Amniotic stem cell (primary cell): Measurements from ENCODE around the gene TMEM150B.

Source experiments
- DNase-seq: peaks from one replicate; lab custom pipeline; 2025; lab: John Stamatoyannopoulos, UW

TMEM150B gene

DNA sequence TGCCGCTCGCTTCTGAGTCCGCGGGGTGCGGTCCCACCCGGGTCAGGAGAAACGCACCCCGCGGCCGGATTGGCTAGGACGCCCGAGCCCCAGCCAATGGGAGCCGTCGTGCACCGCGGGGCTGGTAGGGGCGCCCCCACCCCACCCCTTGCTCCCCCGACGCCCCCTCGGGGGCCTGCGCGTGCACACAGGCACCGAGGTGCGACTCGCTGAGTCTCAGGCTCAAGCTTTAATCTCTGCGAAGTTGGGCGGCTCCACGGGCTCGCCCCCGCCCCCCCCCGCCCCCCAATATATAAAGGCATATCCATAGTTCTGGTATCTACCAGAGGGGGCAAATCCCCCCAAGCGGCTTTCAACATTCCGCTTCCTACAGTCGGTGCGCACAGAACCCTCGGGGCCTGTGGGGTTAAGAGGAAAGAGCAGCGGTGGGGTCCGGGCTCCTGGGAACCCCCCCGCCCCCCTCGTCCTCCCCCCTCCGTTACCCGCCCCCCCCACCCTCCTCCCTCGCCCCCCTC lies 29.6 kb upstream of the TMEM150B start, which contains the start of gene COX6B2:
Gene COX6B2, minus strand, starts transcription at position 22 of the 515 bp plus-strand sequence. CDS start 198 bp downstream, outside the sequence.
- no peak for DNase-seq

DNA sequence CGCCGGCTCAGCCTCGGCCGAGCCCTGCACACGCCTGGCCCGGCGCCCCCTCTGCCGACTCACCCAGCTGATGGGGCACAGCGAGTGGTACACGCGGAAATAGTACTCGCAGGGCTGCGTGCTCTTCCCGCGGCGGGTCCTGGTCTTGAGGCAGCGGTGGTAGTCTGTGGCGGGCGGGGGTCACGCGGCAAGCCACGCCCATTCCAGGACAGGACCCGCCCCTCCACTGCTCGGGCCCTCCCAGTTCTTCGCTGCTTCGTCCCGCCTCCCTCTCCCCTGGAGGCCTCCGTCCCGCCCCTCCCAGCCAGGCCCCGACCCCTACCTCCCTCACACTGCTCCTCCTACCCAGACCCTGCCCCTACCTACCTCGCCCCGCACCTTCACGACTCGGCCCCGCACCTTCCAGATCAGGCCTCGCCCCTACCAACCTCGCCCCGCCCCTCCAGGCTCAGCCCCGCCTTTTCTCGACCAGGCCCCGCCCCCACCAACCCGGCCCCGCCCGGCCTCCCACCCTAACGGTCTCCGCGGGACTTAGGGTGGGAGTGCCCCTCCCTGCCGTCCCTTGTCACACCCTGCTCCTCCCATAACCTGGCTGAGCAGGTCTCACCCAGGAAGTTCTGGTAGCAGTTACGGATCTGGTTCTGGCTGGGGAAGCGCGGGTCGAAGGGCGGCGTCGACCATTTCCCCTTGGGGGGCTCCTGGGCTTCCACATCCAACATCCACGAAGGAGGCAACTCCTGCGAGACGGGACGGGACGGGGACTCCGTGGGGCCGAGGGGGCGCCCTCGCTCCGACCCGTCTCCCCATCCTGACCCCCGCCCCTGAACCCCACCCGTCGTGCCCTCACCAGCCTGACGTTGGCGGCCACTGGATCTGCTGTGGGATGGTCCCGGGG lies 28.9 kb upstream of the TMEM150B start:
- DNase-seq: no peak

DNA sequence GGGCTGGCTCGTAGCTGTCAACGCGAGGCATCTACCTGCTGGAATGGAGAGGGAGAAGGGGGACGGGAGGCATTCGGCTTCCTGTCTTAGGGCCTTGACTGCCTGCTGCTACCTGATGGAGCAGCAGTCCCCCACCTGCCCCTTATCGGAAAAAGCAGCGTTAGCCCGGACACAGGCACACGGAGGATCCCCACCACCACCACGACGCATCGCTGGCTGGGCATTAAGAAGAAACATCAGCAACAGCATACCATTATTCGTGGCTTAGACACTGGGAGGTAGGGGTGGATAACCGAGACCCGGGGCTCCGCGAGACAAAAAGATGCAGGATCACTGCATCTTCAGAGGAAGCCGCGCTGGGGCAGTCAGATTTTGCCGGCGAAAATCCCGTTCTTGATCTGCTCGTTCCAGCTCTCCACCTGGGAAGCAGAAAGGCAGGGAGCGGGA lies 28.2 kb upstream of the TMEM150B start:
- no peak for DNase-seq

DNA sequence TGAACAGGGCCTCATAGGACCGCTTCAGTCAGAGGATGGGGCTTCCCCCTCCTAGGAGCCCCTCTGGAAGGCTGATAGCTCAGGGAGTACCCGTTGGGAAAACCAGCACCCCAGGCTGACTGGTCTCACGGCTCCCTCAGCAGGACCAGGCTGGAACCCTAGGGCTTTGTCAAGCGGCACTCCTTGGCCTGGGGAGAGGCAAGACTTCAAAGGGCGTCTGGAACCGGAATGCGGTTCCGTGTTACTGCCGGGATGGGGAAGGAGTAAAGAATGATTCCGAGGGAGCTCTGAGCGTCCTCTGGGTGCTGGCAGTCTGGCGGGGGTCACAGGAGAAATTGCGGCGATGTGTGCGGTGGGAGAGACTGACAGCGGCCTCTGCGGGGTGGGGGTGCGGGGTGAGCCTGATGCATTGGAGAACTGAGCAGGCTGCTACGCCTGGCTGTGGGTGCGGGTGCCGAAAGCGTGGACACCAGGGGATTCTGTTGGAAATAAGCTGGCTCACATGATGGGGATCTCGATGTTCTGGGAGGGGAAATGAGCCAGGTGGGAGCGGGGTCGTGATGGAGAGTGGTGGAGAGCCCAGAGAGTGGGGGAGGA lies 27.5 kb upstream of the TMEM150B start:
- DNase-seq: no peak

DNA sequence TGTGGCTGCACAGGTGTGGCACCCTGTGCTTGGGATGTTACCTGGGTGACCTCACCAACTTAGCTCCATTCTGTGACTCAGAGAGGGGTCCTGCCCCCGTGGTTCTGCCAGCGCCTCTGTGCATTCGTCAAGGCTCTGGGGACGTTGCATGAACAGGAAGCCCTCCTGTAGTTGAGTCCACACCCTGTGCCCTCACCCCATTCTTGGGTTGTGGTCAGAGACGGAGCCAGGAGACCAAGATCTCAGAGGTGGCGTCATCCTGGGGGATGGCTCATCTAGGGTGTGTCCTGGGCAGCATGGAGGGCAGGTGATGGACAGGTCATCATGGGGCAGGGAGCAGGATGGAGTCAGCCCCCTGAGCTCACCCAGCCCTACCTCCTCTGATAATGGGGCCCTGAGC lies 26.9 kb upstream of the TMEM150B start:
- no peak for DNase-seq

DNA sequence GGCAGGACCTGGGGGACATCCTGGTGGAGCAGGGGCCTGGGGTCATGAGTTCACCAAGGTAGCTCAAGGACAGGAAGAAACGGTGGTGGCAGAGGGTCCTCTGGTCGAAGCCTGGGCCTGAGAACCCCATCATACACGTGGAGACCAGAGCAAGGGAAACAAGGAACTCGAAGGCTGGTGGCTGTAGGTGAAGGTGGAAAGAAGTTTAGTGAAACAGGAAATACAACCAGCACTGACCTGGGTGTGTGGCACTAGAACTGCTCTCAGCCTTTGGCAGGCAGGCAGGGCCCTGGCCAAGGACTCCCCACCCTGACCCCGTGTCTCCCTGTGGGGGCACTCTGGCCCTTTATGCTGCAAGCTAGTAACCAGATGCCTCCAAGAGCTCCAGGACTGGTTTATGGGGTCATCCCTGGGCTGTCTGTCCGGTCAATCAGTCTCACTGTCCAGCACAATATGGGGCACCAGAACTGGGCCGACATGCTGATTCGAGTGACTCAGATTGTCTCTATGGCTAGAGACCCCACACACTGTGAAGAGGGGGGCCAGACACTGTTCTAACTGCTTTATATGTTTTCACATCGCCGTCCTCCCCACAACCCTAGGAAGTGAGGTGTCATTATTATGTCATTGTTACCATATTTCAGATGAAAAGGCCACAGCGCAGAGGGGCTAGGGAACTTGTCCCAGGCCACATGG lies 25.6 kb upstream of the TMEM150B start:
- no peak for DNase-seq

DNA sequence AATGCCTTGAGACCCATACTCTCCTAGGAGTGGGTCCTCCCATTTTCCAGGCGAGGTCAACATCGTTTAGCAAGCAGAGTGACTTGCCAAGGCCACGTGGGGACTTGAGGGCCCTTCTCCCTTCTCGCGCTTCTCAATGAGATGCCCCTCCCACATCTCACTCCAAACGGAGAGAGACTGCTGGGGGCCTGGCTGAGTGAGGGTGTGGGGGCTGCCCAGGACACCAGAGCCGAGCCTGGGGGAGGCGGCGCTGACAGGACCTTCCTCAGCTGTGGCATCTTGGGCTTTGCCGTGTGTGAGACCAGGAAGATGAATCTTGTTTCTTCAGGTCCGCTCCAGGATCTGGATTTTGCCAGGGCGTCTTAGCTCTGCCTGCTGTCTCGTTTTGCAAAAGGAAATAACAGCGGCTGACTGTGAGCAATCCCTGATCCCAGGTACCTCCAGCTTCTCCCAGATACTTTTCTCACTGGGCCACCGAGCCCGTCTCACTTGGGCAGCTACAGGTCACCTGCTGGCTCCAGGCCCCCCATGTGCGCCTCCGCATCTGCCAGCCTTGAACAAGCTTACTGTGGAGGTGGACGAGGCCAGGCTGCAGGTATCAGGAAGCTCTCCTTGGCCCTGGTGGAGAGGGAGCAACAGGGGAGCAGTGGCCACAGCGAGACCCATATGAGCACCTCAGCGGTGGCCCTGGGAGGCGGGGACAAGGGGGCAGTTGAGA lies 23.3 kb upstream of the TMEM150B start:
- no peak for DNase-seq

DNA sequence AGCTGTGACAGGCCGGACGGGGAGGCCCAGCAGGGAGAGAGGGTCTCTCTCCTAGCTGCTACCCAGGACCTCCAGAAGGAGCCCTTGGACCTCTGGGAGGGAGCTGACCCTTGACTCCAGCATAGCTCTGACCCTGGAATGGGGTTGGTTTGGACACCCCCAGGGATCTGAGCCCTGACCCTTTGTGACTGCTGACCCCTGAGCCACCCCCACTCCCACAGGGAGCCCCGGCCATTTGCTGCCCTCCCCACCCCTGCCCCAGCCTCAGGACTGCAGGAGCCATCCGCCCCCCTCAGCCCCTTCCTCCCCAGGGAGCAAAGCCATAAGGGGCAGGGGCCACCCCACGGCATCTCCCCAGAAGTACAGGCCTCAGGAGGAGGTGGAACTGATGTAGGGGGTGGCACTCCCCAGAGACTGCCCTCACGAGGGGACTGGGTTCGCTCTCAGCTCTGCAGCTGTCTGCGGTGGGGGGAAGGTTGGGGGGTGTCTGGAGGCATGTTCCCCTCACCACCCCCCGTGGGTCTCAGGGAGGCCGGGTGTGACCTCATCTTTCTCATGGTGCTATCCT lies 22.4 kb upstream of the TMEM150B start:
- no peak for DNase-seq

DNA sequence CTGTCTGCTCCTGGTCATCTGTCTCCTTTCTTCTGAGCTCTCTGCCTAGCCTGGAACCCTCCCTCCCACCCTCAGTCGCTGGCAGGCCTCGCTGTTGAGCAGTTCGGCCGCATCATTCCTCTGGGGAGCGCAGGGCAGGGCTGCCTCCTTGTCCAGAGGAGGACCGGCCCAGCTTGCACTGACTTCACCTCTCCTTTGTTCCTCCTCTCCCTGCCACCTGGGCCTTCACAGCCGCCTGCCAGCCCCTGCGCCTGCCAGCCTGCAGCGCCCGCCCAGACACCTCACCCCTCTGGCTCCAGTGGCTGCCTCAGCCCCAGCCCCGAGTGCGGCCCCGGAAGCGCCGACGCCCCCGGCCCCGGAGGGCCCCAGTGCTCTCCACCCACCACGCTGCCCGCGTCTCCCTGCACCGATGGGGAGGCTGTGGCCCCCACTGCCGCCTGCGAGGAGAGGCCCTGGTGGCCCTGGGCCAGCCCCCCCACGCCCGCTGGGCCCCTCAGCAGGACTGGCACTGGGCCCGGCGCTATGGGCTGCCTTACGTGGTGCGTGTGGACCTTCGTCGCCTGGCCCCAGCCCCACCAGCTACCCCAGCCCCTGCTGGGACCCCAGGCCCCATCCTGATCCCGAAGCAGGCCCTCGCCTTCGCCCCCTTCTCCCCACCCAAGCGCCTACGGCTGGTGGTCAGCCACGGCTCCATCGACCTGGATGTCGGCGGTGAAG lies 21.7 kb upstream of the TMEM150B start:
- no peak for DNase-seq

DNA sequence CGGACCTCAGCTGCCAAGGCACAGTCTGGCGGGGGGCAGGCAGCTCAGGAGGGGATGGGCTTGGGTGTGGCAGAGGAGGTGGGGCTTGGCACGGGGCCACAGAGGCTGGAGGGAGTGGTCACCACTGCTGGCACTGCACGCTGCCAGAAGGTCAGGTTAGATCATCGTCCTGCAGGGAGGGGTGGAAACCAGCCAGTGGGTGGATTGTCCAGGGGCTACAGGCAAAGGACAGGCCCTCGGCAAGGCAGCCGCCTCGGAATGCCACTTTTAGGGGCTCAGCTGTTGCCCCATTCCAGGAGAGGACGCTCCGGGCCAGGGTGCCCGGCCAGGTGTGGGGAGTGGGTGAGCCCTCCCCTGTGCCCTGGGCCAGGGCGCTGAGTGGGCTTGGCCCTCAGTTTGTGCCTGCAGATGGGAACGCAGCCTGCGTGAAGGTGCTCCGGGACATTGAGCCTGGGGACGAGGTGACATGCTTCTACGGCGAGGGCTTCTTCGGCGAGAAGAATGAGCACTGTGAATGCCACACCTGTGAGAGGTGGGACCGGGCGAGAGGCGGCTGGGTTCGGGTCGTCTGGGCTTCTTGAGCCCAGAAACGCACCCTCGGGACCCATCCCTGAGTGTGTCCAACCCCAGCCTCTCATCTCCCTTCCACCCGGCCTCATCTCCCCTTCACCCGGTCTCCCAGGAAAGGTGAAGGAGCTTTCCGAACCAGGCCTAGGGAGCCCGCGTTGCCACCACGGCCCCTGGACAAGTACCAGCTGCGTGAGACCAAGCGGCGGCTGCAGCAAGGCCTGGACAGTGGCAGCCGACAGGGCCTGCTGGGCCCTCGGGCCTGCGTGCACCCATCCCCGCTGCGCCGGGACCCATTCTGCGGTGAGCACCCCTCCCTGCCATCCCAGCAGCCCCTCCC lies 20.9 kb upstream of the TMEM150B start:
- DNase-seq: no peak

DNA sequence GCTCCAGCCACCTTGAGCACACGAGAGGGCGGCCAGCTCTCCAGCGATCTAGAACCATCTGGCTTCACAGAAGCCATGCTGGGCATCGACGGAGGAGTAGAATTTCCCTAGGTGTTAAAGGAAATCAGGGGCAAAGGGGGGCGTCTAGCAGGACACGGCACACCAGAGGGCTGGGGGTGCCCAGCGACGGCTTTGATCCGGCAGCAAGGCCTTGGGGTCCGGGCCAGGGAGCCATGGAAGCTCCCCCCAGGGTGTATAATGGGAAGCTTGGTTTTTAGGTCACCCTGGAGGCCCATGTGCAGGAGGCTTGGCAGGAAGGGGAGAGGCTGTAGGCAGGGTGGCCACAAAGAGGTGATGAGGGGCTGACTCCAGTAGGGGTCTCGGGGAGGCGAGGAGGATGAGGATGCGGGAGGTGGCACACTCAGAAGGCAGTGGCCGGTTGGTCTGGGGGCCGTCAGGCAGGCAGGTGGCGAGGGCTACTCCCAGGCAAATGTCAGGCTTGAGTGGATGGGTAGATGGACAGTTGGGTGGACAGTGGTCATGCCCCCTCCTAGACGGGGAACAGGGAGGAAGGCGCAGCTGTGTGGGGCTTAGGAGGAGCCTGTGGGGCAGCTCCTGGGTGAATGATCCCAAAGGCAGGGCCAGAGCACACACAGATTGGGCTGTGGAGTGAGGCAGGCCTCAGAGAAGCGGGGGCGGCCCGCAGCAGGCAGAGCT lies 20.1 kb upstream of the TMEM150B start:
- DNase-seq: no peak

DNA sequence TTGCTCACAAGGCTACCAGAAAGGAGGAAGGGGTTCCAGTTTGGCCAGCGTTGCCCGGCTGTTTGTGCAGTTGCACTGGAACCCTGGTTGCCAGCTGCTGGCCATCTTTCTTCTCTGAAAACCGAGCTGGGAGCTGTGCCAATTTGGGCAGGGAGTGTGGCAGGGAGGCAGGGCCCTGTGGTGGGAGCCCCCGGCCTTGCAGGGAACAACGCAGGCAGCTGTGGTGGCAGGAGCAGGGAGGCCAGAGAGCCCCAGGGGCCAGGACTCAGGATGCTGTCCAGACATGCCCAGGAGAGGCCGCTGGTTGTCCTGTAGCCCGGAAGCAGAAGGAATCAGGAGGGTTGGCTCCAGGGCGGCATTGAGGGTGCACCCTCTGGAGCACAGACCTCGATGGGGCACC lies 19.3 kb upstream of the TMEM150B start:
- no peak for DNase-seq

DNA sequence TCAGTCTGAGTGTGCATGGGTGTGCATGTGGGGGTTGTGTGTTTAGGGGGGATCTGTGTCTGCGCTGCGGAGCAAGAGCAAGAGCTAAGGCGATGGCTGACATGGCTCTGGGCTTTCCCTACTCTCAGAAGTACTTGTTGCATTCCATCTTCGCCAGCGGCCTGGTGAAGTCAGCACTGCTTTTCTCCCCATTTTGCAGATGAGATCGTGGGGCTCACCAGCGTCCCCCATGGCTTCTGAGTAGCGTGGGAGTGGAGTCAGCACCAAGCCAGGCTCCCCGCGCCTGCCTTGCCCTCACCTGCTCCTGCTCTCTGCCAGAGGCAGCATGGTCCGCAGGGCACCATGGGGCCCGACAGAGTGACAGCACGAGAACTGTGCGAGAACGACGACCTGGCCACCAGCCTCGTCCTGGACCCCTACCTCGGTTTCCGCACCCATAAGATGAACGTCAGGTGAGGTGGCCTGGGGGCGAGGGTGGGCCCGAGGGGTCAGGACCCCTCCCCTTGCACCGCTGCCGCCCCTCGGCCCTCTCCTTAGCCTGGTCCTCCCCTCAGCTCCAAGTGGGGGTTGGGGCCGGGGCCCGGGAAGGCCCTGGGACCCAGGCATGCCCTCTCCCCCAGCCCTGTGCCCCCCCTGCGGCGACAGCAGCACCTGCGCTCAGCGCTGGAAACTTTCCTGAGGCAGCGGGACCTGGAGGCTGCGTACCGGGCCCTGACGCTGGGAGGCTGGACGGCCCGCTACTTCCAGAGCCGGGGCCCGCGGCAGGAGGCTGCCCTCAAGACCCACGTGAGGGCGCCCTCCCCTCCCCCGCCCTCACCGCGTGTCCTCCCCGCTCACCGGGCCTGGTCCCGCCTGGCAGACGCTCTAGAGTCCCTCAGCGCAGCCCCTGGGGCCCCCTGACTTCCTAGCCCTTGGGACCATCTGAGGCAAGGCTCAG lies 16.7 kb upstream of the TMEM150B start:
- no peak for DNase-seq

DNA sequence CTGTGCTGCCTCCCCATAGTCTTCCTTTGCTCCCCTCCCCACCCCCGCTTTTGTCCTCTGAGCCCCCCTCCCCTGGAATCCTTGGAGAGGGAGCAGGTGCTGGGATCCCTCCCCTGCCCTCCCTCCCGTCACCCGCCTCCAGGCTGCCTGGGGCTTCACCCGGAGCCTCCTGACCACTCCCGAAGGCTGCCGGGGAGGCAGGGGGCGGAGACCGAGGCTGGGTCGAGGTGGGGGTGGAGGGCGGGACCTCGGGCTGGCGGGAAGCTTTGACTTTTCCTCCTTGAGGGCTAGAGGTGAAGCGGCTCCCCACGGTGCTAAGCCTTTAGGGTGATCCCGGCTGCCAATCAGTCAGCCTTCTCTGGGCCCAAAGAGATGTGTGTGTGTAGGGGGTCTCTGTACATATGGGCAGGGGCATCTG lies 16.0 kb upstream of the TMEM150B start:
- DNase-seq: no peak

DNA sequence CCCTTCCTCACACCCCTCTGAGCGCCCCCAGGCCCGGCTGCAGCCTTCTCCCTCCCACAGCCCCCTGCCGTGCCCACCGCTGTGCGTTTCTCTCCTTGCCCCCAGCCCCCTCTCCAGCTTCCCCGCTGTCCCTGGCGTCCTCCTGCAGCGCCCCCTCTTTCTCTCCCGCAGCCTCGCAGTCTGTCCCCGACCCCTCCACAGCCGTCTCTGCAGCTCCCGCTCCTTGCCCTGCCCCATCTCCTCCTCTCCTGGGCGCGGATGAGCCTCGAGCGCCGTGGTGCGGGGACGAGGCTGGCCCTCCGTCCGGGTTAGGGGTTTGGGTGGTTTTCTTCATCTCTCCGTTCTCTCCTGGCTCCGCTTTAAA lies 15.6 kb upstream of the TMEM150B start:
- DNase-seq: no peak

DNA sequence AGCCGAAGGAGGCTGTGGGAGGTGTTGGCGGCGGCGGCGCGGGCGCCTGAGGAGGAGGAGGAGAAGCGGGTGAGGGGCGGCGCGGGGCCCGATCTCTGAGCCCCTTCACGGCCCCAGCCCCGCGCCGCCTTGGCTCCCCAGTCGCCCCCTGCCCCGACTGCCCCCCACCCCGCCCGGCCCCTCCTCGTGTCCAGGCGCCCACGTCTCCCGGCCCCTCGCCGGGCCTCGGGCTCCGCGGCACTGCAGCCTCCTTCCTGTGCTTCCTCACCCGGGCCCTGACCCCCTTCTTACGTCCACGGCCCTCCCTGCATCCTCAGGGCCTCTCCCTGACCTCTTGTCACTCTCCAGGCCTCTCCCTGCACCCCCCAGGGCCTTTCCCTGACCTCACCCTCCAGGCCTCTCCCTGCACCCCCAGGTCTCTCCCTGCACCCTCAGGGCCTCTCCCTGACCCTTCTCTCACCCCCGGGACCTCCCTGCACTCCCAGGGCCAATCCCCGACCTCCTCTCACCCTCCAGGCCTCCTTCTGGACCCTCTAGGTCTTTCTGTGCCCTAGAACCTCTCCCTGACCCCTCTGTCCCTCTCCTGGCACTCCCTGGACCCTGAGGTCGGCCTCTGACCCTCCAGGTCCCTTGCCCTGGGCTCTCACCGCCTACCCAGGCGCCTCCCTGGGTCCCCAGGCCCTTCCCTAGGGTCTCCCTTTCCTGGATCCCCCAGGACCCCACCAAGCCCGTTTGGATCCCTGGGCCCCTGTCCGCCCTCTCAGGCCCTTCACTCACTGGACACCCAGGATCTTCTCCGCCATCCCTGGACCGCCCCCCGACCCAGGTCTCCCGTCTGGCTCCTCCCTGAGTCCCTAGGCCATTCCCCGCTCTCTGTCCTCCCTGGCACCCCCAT lies 15.0 kb upstream of the TMEM150B start:
- DNase-seq: no peak
